ENCODE results near the gene BICDL2.

BICDL2 gene

DNA sequence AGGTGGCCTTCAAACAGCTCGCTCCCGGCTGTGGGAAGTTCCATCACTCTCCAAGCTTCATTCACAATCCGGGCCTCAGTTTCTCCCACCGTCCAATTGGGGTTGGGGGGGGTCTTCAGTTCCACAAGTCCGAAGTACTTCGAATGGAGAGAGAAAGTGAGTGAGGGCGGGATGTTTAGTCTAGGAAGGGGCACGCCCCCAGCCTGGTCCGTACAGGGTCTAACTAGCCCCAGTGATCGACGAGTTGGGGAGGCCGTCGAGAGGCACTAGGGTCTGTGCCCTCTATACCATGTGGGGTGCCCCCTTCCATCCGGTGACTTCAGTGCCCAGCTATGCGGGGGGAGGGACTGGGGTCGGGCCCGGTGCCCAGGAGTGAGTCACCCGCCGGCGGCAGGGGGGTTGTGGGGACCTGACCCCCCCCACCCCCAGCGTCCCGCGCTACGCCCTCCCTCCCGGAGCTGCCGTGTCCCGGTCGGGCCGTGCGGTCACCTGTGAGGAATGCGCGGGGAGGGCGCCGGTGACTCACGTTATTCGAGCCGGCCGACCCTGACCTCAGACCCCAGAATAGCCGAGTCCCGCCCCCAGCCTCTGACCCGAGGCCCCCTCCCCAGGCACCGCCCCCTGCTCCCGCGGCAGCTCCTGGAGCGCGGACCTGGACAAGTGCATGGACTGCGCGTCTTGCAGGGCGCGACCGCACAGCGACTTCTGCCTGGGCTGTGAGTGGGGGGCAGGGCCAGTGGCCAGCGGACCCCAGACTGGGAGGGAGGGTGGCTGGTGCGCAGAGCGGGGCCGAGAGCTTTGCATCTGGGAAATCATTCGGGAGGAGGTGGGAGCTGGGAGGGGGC, 15.9 kb downstream of the BICDL2 start (continued):
- TF ChIP-seq ZNF513 (tag by site-specific recombination; IDR thresholded peaks at IDR 0.05) (0 out of 2 replicates have a peak, but pooled peaks have one; percentile 14), ZNF670 (tag by site-specific recombination; IDR thresholded peaks at IDR 0.05; ENCODE audit: low read depth) (no peak), KLF16 (tag by site-specific recombination; IDR thresholded peaks at IDR 0.05) (peak; percentile 93), WT1 (tag by site-specific recombination; IDR thresholded peaks at IDR 0.05) (peak; percentile 83), BCL11A (tag by site-specific recombination; IDR thresholded peaks at IDR 0.05; ENCODE audit: low read depth) (peak; percentile 73), ZNF350 (tag by site-specific recombination; IDR thresholded peaks at IDR 0.05) (no peak), ZNF843 (tag by site-specific recombination; IDR thresholded peaks at IDR 0.05) (peak; percentile 76), ZNF335 (tag by site-specific recombination; conservative IDR thresholded peaks at IDR 0.05) (peak; percentile 49), KLF9 (tag by site-specific recombination; IDR thresholded peaks at IDR 0.05; ENCODE audit: low read depth) (peak; percentile 89), ZFP37 (tag by site-specific recombination; IDR thresholded peaks at IDR 0.05) (peak; percentile 63)
- TF ChIP-seq, protein P1, sequence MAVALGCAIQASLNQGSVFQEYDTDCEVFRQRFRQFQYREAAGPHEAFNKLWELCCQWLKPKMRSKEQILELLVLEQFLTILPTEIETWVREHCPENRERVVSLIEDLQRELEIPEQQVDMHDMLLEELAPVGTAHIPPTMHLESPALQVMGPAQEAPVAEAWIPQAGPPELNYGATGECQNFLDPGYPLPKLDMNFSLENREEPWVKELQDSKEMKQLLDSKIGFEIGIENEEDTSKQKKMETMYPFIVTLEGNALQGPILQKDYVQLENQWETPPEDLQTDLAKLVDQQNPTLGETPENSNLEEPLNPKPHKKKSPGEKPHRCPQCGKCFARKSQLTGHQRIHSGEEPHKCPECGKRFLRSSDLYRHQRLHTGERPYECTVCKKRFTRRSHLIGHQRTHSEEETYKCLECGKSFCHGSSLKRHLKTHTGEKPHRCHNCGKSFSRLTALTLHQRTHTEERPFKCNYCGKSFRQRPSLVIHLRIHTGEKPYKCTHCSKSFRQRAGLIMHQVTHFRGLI (tag by site-specific recombination; IDR thresholded peaks at IDR 0.05), result no peak; the same call in none of the 2 replicates
- TF ChIP-seq, protein P2, sequence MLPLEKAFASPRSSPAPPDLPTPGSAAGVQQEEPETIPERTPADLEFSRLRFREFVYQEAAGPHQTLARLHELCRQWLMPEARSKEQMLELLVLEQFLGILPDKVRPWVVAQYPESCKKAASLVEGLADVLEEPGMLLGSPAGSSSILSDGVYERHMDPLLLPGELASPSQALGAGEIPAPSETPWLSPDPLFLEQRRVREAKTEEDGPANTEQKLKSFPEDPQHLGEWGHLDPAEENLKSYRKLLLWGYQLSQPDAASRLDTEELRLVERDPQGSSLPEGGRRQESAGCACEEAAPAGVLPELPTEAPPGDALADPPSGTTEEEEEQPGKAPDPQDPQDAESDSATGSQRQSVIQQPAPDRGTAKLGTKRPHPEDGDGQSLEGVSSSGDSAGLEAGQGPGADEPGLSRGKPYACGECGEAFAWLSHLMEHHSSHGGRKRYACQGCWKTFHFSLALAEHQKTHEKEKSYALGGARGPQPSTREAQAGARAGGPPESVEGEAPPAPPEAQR (tag by site-specific recombination; IDR thresholded peaks at IDR 0.05), result no peak

- peak within 1 kb of the TSS; percentile 75 for H3K4me3 ChIP-seq (ENCODE audit: low read depth, low read length)
- no peaks in the 10 kb centered on the region for H3K9me3 ChIP-seq (ENCODE audit: control insufficient read depth, insufficient read depth, low read depth, low read length)
- POLR2A ChIA-PET, result interaction anchor here (0.5 to 11.9 kb wide), 21 partner anchors 8 to 1056 kb away, joined by 3 to 247 read pairs (median 6); partner anchors contain the start of genes FLYWCH1, KREMEN2, PAQR4 and PGP
- H3K4me1 ChIP-seq (ENCODE audit: control insufficient read depth, insufficient read depth, low read length), result peaks cover 21% of the 10 kb centered on the region
- CTCF ChIA-PET, result interaction anchor here (1.1 to 4.1 kb wide), 6 partner anchors 8 to 18 kb away, joined by 3 to 41 read pairs (median 10); no protein-coding TSS in a partner anchor
- no peaks in the 10 kb centered on the region for H3K36me3 ChIP-seq (ENCODE audit: control insufficient read depth in 2 of 2, insufficient read depth in 1 of 2, low read length in 2 of 2)
- peak within 1 kb of the TSS; percentile 54 for H3K27ac ChIP-seq (ENCODE audit: extremely low read depth, low read depth, low read length)
- TF ChIP-seq ZNF221 (tag by site-specific recombination; IDR thresholded peaks at IDR 0.05; ENCODE audit: borderline replicate concordance) (no peak), MZF1 (tag by site-specific recombination; IDR thresholded peaks at IDR 0.05; ENCODE audit: borderline replicate concordance) (peak; percentile 64; the same call in 1 of the 2 replicates), ZNF677 (tag by site-specific recombination; IDR thresholded peaks at IDR 0.05) (0 out of 2 replicates have a peak, but pooled peaks have one; percentile 8), ZNF132 (tag by site-specific recombination; IDR thresholded peaks at IDR 0.05; ENCODE audit: borderline replicate concordance) (no peak), TSHZ1 (tag by site-specific recombination; IDR thresholded peaks at IDR 0.05; ENCODE audit: borderline replicate concordance) (no peak), ZNF600 (tag by site-specific recombination; IDR thresholded peaks at IDR 0.05) (peak; percentile 54; the same call in 1 of the 2 replicates), ZBTB17 (tag by site-specific recombination; IDR thresholded peaks at IDR 0.05) (no peak), KLF17 (tag by site-specific recombination; IDR thresholded peaks at IDR 0.05) (no peak), ZNF140 (tag by site-specific recombination; IDR thresholded peaks at IDR 0.05) (no peak)
- TF ChIP-seq, protein P3, sequence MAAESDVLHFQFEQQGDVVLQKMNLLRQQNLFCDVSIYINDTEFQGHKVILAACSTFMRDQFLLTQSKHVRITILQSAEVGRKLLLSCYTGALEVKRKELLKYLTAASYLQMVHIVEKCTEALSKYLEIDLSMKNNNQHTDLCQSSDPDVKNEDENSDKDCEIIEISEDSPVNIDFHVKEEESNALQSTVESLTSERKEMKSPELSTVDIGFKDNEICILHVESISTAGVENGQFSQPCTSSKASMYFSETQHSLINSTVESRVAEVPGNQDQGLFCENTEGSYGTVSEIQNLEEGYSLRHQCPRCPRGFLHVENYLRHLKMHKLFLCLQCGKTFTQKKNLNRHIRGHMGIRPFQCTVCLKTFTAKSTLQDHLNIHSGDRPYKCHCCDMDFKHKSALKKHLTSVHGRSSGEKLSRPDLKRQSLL (tag by site-specific recombination; IDR thresholded peaks at IDR 0.05), result 0 out of 2 replicates have a peak, but pooled peaks have one; percentile 5
- TF ChIP-seq, protein P4, sequence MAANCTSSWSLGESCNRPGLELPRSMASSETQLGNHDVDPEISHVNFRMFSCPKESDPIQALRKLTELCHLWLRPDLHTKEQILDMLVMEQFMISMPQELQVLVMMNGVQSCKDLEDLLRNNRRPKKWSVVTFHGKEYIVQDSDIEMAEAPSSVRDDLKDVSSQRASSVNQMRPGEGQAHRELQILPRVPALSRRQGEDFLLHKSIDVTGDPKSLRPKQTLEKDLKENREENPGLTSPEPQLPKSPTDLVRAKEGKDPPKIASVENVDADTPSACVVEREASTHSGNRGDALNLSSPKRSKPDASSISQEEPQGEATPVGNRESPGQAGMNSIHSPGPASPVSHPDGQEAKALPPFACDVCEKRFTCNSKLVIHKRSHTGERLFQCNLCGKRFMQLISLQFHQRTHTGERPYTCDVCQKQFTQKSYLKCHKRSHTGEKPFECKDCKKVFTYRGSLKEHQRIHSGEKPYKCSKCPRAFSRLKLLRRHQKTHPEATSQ (tag by site-specific recombination; IDR thresholded peaks at IDR 0.05), result 0 out of 2 replicates have a peak, but pooled peaks have one; percentile 42
These were observed 16.5 kb downstream of the BICDL2 start, which contains the start of gene TNFRSF12A for GRCh38 chr16:3020247-3020603. Gene TNFRSF12A (plus strand): TSS chr16:3020368. CDS start chr16:3020398, 30 bp downstream.

Measured in HEK293 (cell line).